HG02623 (cell line): Measurements from ENCODE around the gene GET3.
A peak's percentile ranks its signal among the peaks of the same experiment; 100 is the strongest.
"Not testable (repeated sequence)": the region's sequence is repeated elsewhere in the genome, so short reads cannot be mapped to it uniquely, and the experiment has no call there.

Experiments
- ATAC-seq: cut with Tn5 transposase; IDR thresholded peaks from one replicate; pipeline ENCODE4 v1.9.1; 2021; ENCODE audit warnings: moderate library complexity; ENCODE audit not compliant: unreplicated experiment

Gene GET3

DNA sequence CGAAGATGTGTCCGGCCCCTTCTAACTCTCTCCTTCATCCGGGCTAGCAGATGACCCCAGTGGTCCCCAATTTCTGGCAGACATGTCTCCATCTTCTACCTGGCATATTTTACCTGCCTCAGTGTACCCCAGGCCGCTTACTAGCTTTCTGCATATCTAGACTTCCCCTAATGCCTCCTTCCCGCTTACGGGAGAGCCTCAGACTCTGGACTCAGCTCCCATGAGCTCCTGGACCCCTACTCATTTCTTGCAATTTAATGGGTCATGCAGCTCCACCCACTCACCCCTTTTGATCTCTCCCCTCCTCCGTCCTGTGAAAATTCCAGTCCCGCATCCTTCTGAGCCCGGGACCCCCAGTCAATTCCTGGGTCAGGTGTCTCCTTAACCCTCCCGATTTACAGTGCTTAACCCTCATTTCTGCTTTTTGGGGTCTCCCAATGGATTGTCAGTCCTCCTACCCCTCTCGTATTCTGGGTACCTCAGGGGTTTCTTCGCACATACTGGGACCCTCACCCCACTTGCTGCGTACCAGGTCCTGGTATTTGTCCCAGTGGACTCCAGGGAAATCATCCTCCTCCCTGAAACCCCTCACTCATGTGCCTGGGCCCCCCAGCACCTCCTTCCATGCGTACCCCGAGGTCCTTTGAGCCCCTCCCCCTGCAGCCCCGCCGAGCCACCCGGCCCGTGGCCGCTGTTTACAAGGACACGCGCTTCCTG, 53.5 kb downstream of the GET3 start:
- ATAC-seq = no peak

DNA sequence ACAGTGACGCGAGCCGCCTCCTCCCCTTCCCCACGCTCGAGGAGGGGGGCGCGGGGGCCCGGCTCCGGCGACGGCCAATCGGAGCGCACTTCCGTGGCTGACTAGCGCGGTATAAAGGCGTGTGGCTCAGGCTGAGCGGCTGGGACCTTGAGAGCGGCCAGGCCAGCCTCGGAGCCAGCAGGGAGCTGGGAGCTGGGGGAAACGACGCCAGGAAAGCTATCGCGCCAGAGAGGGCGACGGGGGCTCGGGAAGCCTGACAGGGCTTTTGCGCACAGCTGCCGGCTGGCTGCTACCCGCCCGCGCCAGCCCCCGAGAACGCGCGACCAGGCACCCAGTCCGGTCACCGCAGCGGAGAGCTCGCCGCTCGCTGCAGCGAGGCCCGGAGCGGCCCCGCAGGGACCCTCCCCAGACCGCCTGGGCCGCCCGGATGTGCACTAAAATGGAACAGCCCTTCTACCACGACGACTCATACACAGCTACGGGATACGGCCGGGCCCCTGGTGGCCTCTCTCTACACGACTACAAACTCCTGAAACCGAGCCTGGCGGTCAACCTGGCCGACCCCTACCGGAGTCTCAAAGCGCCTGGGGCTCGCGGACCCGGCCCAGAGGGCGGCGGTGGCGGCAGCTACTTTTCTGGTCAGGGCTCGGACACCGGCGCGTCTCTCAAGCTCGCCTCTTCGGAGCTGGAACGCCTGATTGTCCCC, 54.2 kb downstream of the GET3 start, which contains the start of gene JUNB:
Gene JUNB (plus strand): TSS at position 142 of the 706 bp plus-strand sequence. CDS start 286 bp downstream, at position 428.
- peak; percentile 31 for ATAC-seq

DNA sequence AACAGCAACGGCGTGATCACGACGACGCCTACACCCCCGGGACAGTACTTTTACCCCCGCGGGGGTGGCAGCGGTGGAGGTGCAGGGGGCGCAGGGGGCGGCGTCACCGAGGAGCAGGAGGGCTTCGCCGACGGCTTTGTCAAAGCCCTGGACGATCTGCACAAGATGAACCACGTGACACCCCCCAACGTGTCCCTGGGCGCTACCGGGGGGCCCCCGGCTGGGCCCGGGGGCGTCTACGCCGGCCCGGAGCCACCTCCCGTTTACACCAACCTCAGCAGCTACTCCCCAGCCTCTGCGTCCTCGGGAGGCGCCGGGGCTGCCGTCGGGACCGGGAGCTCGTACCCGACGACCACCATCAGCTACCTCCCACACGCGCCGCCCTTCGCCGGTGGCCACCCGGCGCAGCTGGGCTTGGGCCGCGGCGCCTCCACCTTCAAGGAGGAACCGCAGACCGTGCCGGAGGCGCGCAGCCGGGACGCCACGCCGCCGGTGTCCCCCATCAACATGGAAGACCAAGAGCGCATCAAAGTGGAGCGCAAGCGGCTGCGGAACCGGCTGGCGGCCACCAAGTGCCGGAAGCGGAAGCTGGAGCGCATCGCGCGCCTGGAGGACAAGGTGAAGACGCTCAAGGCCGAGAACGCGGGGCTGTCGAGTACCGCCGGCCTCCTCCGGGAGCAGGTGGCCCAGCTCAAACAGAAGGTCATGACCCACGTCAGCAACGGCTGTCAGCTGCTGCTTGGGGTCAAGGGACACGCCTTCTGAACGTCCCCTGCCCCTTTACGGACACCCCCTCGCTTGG, 55.0 kb downstream of the GET3 start:
- ATAC-seq = no peak

DNA sequence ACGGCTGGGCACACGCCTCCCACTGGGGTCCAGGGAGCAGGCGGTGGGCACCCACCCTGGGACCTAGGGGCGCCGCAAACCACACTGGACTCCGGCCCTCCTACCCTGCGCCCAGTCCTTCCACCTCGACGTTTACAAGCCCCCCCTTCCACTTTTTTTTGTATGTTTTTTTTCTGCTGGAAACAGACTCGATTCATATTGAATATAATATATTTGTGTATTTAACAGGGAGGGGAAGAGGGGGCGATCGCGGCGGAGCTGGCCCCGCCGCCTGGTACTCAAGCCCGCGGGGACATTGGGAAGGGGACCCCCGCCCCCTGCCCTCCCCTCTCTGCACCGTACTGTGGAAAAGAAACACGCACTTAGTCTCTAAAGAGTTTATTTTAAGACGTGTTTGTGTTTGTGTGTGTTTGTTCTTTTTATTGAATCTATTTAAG, 55.6 kb downstream of the GET3 start:
- ATAC-seq = no peak

DNA sequence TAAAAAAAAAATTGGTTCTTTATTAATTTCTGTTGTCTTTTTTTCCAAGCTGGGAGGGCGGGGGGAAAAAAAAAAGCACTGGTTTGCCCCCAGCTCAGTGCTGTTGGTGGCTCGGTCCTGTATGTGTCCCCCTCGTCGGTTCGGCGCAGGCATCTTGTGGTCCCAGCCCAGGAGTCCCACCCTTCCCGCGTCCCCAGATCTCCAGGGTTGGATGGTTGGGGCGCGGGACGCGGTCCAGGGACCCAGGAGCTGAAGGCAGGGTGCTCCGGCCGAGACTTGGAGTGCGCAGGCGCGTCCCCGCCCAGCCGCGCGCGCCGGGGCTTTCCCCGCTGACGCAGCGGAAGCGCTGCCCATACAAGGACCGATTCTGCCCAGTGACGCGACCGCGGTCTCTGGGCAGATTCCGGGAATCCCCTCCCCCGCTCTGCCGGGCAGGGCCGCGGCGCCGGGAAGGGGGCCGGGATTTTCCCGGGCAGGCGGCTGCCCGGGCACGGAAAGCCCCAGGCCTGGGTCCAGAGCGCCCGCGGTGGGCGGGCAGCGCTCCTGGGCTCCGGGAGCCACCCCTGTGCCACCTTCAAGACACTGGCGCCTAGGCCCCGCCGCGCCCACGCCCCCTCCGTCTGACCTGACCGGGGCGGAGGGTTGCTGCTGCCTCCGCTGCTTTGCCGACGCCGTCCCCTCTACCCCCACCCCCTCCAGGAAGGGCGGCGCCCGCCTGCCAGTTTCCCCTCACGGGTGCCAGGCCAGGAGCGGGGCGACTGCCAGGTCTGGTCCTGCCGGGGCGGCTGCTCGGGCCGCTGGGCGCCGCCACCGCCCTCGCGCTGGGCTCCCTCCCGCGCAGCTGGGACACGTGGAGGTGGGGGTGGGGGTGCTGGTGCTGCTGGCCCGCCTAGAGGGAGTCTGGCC, 56.2 kb downstream of the GET3 start:
- peak; percentile 22 for ATAC-seq

DNA sequence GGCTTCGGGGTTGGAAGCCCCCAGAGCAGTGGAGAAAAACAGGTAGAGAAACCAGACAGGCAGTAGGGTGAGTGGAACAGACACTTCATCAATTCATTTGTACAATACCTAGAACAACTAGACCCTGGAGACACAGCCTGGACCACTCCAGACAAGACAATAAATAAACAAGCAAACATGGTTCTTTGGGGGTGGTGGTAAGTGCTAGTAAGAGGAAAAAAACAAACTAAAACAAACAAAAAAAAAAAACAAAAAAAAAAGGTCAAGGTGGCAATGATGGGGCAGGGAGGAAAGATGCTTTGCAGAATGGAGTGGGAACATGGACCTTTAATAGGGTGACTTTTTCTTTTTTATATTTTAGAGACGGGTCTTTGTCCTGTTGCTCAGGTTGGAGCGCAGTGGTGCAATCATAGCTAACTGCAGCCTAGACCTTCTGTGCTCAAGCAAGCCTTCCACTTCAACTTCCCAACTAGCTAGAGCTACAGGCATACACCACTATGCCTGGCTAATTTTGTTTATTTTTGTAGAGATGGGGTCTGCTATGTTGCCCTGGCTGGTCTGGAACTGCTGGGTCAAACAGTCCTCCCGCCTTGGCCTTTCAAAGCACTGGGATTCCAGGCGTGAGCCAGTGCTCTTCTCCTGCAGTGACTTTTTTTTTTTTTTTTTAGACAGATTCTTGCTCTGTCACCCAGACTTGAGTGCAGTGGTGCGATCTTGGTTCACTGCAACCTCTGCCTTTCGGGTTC, 57.1 kb downstream of the GET3 start:
- no peak for ATAC-seq

DNA sequence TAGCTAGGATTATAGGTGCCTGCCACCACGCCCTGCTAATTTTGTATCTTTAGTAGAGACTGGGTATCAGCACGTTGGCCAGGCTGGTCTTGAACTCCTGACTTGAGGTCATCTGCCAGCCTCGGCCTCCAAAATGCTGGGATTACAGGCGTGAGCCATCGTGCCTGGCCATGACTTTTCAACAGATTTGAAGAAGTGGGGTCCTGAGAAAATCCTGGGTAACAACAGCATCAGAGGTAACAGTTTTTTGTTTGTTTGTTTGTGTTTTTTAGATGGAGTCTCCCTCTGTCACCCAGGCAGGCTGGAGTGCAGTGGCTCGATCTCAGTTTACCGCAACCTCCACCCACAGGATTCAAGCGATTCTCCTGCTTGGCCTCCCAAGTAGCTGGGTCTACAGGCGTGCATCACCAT, 57.7 kb downstream of the GET3 start:
- no peak for ATAC-seq

DNA sequence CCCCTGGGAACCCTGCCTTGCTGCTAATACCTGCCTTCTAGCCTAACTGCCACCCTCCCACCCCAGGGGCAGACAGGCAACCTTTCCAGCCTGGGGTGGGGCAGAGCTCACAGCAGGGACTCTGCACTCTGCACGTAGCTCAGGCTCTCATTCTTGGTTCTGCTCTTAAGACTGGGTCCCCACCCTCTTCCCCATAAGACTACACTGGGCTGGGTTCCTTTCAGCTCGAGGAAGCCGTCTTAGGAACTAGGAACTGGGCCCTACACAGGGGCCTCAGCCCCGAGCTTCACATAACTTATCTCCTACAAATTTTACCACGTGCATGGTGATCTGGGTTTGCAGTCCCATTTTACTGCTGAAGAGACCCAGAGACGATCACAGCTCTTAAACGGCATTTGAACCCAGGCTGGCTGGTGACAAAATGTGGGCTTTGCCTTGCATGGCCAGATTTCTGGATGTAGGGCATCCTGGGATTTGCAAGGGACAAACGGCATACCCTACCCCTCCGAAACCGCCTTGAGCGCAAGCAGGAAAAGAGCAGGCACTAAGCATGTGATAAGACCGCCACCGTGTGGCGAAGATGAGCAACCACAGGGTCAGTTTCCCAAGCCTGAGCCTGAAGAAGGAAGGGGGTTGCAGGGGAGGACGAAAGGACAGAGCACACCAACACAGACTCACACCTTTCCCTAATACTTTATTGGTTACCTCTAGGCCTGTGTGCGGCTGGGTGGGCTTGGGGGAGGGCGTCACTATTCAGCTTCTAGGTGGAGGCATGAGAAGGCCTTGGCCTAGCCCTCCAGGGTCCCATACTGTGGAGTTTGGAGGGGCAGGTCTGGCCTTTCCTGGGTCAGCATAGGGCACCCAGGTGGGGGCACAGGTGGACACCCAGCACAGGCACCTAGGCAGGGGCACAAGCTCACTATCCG, 59.1 kb downstream of the GET3 start:
- ATAC-seq = no peak

DNA sequence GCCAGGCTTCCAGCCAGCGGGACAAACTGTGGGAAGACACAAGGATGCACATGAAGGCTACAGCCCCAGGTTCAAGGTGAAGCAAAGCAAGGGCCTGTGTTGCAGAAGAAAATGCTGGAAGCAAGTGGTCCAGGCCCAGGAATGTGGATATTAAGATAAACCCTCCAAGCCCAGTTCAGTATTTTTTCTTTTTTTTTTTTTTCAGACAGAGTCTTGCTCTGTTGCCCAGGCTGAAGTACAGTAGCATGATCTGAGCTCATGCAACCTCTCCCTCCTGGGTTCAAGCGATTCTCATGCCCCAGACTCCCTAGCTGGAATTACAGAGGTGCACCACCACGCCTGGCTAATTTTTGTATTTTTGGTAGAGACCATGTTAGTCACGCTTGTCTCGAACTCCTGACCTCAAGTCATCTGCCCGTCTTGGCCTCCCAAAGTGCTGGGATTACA, 59.9 kb downstream of the GET3 start:
- ATAC-seq = no peak

DNA sequence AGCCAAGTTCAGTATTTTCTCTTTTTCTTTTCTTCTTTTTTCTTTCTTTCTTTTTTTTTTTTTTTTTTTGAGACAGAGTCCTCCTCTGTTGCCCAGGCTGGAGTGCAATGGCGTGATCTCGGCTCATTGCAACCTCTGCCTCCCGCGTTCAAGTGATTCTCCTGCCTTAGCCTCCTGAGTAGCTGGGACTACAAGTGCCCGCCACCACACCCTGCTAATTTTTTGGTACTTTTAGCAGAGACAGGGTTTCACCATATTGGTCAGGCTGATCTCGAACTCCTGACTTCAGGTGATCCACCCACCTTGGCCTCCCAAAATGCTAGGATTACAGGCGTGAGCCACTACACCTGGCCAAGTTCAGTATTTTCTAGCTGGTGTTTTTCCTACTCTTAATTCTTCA, 60.3 kb downstream of the GET3 start:
- ATAC-seq = not testable (repeated sequence)
